ENCODE results near the gene SLC29A1. TPM values are rescaled to one million over a fixed set of nuclear protein-coding genes. Genes with fewer than 3 reads are reported as not detected.

Gene SLC29A1
- total and polyA plus RNA-seq, 9 of the 15 experiments (the other 6 are each of a cell fraction or from before 2014, with no cell fraction given) = 18.9 to 170 (median 57.7) TPM

- TF ChIP-seq, protein P1, sequence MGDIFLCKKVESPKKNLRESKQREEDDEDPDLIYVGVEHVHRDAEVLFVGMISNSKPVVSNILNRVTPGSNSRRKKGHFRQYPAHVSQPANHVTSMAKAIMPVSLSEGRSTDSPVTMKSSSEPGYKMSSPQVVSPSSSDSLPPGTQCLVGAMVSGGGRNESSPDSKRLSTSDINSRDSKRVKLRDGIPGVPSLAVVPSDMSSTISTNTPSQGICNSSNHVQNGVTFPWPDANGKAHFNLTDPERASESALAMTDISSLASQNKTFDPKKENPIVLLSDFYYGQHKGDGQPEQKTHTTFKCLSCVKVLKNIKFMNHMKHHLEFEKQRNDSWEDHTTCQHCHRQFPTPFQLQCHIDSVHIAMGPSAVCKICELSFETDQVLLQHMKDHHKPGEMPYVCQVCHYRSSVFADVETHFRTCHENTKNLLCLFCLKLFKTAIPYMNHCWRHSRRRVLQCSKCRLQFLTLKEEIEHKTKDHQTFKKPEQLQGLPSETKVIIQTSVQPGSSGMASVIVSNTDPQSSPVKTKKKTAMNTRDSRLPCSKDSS (IDR thresholded peaks at IDR 0.05; ENCODE audit: low read depth, partially characterized antibody) = no peak
- TF ChIP-seq RFX7 (CRISPR knock-in tag; IDR thresholded peaks at IDR 0.05) = no peak; the same call in 1 of the 2 replicates
Measured at GRCh38 chr6:44247338-44248302, 24.2 kb downstream of the SLC29A1 start (continued).

DNA sequence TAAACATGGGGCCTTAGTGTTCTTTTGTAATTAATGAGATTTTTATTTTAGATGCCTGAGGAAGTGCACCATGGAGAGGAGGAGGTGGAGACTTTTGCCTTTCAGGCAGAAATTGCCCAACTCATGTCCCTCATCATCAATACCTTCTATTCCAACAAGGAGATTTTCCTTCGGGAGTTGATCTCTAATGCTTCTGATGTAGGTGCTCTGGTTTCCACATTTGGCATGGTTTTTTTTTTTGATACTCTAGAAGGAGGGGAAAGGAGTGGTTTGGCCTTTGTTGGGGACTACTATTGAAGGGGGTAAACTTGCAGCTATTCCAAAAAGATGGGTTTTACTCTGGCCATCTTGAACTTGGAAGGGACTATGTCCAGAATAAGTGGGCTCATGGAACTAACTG lies 25.2 kb downstream of the SLC29A1 start:
- DNase-seq (ENCODE audit: extremely low read depth in 1 of 4, low spot score in 3 of 4) (no peak), ATAC-seq (no peak), FAIRE-seq (no peak)
- peaks cover 22 to 37% of the 10 kb centered on the region in 2 experiments for H3K4me1 ChIP-seq (replicated peaks in 1 of 2; ENCODE audit: control insufficient read depth in 2 of 2, insufficient read depth in 2 of 2, low read length in 2 of 2)
- in situ Hi-C loops (cut with MboI) = no loop called here
- H3K4me3 ChIP-seq = peak overlapping the region; percentile 94
- CTCF ChIA-PET (ENCODE audit: low intra/inter-chr PET ratio) = no interaction called here
- H3K36me3 ChIP-seq (ENCODE audit: control insufficient read depth, insufficient read depth, low read length) = peaks cover 66% of the 10 kb centered on the region
- peaks cover 63% of the 10 kb centered on the region for H4K20me1 ChIP-seq (replicated peaks; ENCODE audit: control insufficient read depth, insufficient read depth, low read length)
- WGBS (ENCODE audit: insufficient coverage, low coverage, missing lambda C conversion rate) = 0% methylated on average over 1 of the region's 1 CpG
- H3K9me3 ChIP-seq (replicated peaks; ENCODE audit: control insufficient read depth, insufficient read depth, low read depth, low read length) = no peaks in the 10 kb centered on the region
- peaks cover 16% of the 10 kb centered on the region for H3K9me1 ChIP-seq (ENCODE audit: control insufficient read depth, insufficient read depth, low read length)
- TF ChIP-seq POLR2A (conservative IDR thresholded peaks at IDR 0.05) = 0 out of 2 replicates have a peak, but pooled peaks have one; percentile 6
- TF ChIP-seq EP400 (IDR thresholded peaks at IDR 0.05) = no peak
- no peak for TF ChIP-seq NFE2 (IDR thresholded peaks at IDR 0.05; ENCODE audit: low read depth)
- TF ChIP-seq MBD2 (IDR thresholded peaks at IDR 0.05; ENCODE audit: borderline replicate concordance, low read depth) = no peak
- TF ChIP-seq ZC3H4 (CRISPR knock-in tag; IDR thresholded peaks at IDR 0.05; ENCODE audit: borderline replicate concordance) = 0 out of 2 replicates have a peak, but pooled peaks have one; percentile 2
- TF ChIP-seq ZNF778 (CRISPR knock-in tag; IDR thresholded peaks at IDR 0.05) = no peak
- TF ChIP-seq SPI1 (IDR thresholded peaks at IDR 0.05; ENCODE audit: borderline replicate concordance, low read depth, low read length) = no peak
- 0 out of 2 replicates have a peak, but pooled peaks have one; percentile 9 for TF ChIP-seq ZBED1 (IDR thresholded peaks at IDR 0.05)
- no peak for TF ChIP-seq ZC3H8 (IDR thresholded peaks at IDR 0.05)
- no peak for TF ChIP-seq ZNF584 (CRISPR knock-in tag; IDR thresholded peaks at IDR 0.05; ENCODE audit: low read depth)
- no TSS peak for BruUV-seq (replicated peaks)
- H3K4me2 ChIP-seq (ENCODE audit: insufficient read depth, low read length) = peak overlapping the region; percentile 99
- peak overlapping the region; percentile 85 to 100; a peak in 3 of 4 replicates for H3K9ac ChIP-seq (ENCODE audit: insufficient read depth in 1 of 2, low read depth in 2 of 2, low read length in 2 of 2)
- intact Hi-C loops (cut with micrococcal nuclease) = no loop called here
- H3K27me3 ChIP-seq (ENCODE audit: control insufficient read depth in 2 of 2, insufficient read depth in 2 of 2, low read length in 2 of 2) = no peaks in the 10 kb centered on the region
- peak overlapping the region; percentile 98 for H3K27ac ChIP-seq (ENCODE audit: extremely low read depth, low read depth, low read length)
- H3K79me2 ChIP-seq (ENCODE audit: control insufficient read depth, insufficient read depth, low read length) = peaks cover 59% of the 10 kb centered on the region
- POLR2A ChIA-PET = interaction anchor here (0.6 to 7.4 kb wide), 19 partner anchors 7 to 619 kb away, joined by 3 to 144 read pairs (median 5); partner anchors contain the start of genes GTPBP2, MYMX, NFKBIE and SLC29A1
- no peak overlapping the region for H2AFZ ChIP-seq (ENCODE audit: low read depth, low read length)
